HFF-Myc (cell line): Measurements from ENCODE around the gene CST6.

Source experiments
- DNase-seq: peaks from one replicate; pipeline ENCODE4 v3.0.0-alpha.2; 2011; ENCODE audit warnings: low read depth; ENCODE audit errors: extremely low read depth
- H3K4me3 ChIP-seq: replicated peaks from 2 replicates; pipeline ENCODE4 v1.5.1; 2011; ENCODE audit warnings: low read depth, mild to moderate bottlenecking, control low read depth, low read length
- TF ChIP-seq, protein P1 (sequence below): IDR thresholded peaks from 2 replicates; pipeline ENCODE4 v1.5.1; 2012; ENCODE audit warnings: mild to moderate bottlenecking, low read depth, low read length, control low read depth; ENCODE audit errors: missing control alignments

The CST6 gene

DNA sequence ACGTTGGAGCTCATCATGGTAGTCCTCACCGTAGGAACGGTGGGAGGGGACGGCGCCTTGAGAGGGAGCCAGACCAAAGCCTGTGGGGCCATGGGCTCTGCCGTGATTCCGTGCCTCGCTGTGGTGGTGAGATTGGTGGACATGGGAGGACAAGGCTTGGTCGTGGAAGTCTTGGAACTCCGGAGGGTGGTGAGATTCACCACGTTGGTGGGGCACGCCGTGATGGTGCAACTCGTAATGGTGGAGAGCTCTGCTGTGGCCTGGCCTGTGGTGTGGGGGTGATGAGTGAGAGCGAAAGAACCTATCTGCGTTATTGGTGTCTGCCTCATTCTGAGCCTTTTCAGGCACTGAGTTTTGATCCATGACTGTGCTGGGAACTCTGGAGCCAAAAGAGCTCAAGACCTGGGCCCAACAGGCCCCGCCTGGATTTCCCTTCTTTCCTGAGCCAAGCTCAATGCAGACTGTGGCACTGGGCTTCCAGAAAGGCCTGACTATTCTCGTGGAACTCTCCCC is 14.3 kb downstream of the CST6 start, which contains the start of gene CATSPER1:
Gene CATSPER1, minus strand, starts transcription at position 463 of the 513 bp plus-strand sequence. Its CDS starts 100 bp downstream, at position 363.
- no peak for DNase-seq
- no peak within 1 kb of the TSS for H3K4me3 ChIP-seq
- TF ChIP-seq, protein P1, sequence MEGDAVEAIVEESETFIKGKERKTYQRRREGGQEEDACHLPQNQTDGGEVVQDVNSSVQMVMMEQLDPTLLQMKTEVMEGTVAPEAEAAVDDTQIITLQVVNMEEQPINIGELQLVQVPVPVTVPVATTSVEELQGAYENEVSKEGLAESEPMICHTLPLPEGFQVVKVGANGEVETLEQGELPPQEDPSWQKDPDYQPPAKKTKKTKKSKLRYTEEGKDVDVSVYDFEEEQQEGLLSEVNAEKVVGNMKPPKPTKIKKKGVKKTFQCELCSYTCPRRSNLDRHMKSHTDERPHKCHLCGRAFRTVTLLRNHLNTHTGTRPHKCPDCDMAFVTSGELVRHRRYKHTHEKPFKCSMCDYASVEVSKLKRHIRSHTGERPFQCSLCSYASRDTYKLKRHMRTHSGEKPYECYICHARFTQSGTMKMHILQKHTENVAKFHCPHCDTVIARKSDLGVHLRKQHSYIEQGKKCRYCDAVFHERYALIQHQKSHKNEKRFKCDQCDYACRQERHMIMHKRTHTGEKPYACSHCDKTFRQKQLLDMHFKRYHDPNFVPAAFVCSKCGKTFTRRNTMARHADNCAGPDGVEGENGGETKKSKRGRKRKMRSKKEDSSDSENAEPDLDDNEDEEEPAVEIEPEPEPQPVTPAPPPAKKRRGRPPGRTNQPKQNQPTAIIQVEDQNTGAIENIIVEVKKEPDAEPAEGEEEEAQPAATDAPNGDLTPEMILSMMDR: no peak

DNA sequence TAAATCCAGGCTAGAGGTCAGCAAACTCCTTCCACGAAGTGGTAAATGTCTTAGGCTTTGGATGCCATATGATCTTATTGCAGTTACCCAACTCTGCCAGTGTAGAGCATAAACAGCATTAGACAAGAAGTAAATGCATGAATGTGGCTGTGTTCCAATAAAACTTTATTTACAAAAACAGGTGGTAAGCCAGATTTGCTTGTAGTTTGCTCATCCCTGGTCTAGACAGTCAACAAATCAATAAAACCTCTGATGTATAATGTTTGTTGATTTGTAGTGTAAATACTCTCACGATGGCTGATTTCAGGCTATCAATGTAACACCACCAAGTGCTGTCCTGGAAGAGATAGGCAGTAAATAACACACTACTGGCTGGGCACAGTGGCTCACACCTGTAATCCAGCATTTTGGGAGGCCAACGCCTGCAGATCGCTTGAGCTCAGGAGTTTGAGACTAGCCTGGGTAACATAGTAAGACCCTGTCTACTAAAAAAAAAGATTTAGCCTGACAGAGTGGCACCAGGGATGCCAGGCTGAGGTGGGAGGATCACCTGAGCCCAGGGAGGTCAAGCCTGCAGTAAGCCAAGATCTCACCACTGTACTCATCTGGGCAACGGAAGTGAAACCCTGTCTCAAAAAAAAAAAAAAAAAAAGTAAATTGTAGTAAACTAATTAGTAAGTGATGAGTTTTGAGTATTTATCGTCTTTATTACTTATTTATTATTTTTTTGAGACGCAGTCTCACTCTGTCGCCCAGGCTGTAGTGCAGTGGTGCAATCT is 21.3 kb downstream of the CST6 start:
- TF ChIP-seq, protein P1: no peak
- no peak overlapping the region for H3K4me3 ChIP-seq
- no peak for DNase-seq

DNA sequence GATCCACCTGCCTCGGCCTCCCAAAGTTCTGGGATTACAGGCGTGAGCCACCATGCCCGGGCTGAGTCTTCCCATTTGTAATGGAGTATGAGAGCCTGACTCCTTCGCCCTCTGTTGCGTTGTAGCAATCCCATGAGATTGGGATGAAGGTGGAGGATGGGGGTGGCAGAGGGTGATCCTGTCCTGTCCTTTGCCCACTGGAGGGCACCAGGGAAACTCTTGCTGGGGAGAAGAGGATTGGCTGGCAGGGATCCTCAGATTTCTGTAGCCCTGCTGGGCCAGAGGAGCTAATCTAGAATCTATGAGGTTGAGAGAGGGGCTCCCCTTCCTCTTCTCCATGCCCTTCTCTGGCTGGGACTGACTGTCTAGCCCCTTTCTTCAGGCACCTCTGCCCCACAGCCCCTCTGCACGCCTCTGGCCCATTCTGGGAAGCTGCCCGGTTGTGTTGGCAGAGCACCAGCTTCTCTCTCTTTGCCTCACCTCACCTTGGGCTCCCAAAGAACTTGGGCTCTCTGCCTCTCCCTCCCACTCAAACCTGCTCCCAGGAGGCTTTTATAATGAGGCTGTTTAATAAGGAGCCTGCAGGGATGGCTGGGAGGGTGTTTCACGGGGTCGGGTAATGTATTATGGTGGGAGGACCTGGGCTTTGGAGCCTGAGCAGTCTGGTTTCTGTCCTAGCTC is 24.0 kb downstream of the CST6 start:
- no peak overlapping the region for H3K4me3 ChIP-seq
- TF ChIP-seq, protein P1: no peak
- no peak for DNase-seq

DNA sequence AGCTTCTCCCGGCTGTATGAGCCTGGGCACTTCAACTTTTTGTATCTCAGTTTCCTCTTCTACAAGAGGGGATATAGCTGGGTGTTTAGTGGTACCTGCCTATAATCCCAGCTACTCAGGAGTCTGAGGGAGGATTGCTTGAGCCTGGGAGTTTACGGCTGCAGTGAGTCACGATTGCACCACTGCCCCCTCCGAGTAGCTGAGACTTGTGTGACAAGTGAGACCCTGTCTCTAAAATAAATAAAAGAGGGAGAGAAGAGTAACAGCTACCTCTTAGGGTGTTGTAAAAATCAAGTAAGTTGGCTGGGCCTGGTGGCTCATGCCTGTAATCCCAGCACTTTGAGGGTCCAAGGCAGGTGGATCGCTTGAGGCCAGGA is 24.5 kb downstream of the CST6 start:
- TF ChIP-seq, protein P1: no peak
- no peak for DNase-seq
- no peak overlapping the region for H3K4me3 ChIP-seq

DNA sequence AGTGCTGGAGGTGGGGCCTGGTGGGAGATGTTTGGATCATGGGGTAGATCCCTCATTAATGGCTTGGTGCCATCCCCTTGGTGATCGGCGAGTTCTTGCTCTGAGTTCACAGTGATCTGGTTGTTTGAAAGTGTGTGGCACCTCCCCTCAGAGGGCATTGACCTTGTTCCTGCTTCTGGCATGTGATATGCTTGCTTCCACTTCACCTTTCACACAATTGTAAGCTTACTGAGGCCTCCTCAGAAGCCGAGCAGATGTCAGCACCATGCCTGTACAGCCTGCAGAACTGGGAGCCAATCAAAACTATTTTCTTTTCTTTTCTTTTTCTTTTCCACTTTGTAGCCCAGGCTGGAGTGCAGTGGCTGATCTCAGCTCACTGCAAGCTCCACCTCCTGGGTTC is 25.5 kb downstream of the CST6 start:
- no peak for DNase-seq
- H3K4me3 ChIP-seq: no peak overlapping the region
- TF ChIP-seq, protein P1: no peak

DNA sequence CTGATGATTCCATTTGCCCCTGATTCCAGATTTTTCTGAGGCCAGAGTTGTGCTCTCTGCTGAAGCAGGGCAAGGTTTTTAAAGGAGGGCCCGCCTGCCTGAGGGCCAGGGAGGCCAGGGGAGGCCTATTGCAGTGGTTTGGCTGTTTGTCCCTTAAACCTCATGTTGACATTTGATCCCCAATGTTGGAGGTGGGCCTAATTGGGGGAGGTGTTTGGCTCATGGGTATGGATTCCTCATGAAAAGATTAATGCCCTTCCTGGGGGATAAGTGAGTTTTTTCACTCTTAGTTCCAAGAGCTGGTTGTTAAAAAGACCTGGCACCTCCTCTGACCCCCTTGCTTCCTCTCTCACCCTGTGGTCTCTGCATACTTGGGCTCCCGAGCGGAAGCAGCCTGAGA is 28.0 kb downstream of the CST6 start:
- no peak for DNase-seq
- no peak overlapping the region for H3K4me3 ChIP-seq
- TF ChIP-seq, protein P1: no peak
